AG09309 (cell line): ENCODE data around the gene GLRB.

Experiments
- DNase-seq: peaks from one replicate; pipeline ENCODE4 v3.0.0-alpha.2; 2010; ENCODE audit warnings: low read depth
- H3K4me3 ChIP-seq: 2 replicates; pipeline ENCODE4 v1.5.1; 2011; ENCODE audit warnings: mild to moderate bottlenecking, low read depth, low read length, moderate library complexity; ENCODE audit not compliant: control insufficient read depth
- CTCF ChIP-seq: IDR thresholded peaks from 2 replicates; pipeline ENCODE4 v1.5.1; 2011; ENCODE audit warnings: mild to moderate bottlenecking, low read depth, low read length, inconsistent platforms; ENCODE audit not compliant: insufficient read depth, control insufficient read depth; ENCODE audit errors: missing control alignments

GLRB gene

GRCh38 chr4:157079441-157079840 lies 3.5 kb downstream of the GLRB start:
- TF ChIP-seq CTCF, result no peak
- DNase-seq, result no peak
- H3K4me3 ChIP-seq, result no peak overlapping the region

GRCh38 chr4:157080605-157081004 lies 4.7 kb downstream of the GLRB start:
- no peak for TF ChIP-seq CTCF
- H3K4me3 ChIP-seq, result no peak overlapping the region
- DNase-seq, result no peak

- no peak overlapping the region for H3K4me3 ChIP-seq
- no peak for DNase-seq
- no peak for TF ChIP-seq CTCF
These were observed 19.8 kb downstream of the GLRB start for GRCh38 chr4:157095716-157096115.

GRCh38 chr4:157096439-157096838 lies 20.5 kb downstream of the GLRB start:
- TF ChIP-seq CTCF, result no peak
- DNase-seq, result no peak
- H3K4me3 ChIP-seq, result no peak overlapping the region

- no peak overlapping the region for H3K4me3 ChIP-seq
- no peak for TF ChIP-seq CTCF
- DNase-seq, result no peak
These were observed 23.6 kb downstream of the GLRB start for GRCh38 chr4:157099506-157099905.

- no peak for DNase-seq
- no peak for TF ChIP-seq CTCF
- H3K4me3 ChIP-seq, result no peak overlapping the region
These were observed 28.6 kb downstream of the GLRB start for GRCh38 chr4:157104541-157104940.

- H3K4me3 ChIP-seq, result no peak overlapping the region
- no peak for DNase-seq
- TF ChIP-seq CTCF, result no peak
These were observed 38.7 kb downstream of the GLRB start for GRCh38 chr4:157114671-157115070.
